Choroid plexus epithelial cell (primary cell): ENCODE results near the gene PRRX2.
A peak's percentile ranks its signal among the peaks of the same experiment; 100 is the strongest.

Source experiments
- DNase-seq: peaks from one replicate; pipeline ENCODE4 v3.0.0-alpha.2; 2010; ENCODE audit warnings: low read depth
- H3K4me3 ChIP-seq: 2 replicates; pipeline ENCODE4 v1.5.1; 2011; ENCODE audit warnings: low read depth, mild to moderate bottlenecking, control low read depth, low read length, moderate library complexity
- TF ChIP-seq, protein P1 (sequence below): conservative IDR thresholded peaks from 2 replicates; pipeline ENCODE4 v1.5.1; 2011; ENCODE audit warnings: low read depth, mild to moderate bottlenecking, control low read depth, inconsistent platforms, low read length, moderate library complexity

The PRRX2 gene

DNA sequence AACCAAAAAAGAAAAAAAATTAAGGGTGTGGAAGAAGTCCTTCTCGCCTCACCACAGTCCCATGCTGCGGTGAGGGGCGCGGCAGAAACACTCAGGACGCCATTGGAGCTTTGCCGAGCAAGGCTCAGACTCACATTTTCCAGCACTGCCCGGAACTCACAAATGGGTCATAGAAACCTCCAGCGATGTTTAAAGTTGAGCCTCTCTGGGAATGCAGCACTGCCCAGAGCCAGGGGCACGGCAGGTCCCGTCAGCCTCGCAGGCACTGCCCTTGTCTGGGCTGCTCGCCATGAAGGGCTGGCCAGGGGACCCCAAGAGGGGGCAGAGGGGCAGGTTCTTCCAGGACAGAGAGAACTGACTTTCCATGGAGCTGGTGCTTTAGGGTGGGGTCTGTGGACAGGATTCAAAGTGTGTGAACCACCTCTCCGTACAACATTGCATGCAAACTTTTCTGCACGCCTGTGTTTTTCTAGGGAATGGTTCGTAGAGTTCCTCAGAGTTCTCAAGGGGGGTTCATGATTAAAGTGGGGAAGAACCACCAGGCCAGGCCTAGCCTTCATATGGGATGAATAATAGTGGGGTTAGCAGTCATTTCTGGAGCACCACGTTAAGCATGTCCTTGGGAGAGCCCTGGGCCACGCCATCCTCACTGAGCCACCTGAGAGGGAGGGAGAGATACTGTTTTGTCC, 38.4 kb downstream of the PRRX2 start:
- TF ChIP-seq, protein P1, sequence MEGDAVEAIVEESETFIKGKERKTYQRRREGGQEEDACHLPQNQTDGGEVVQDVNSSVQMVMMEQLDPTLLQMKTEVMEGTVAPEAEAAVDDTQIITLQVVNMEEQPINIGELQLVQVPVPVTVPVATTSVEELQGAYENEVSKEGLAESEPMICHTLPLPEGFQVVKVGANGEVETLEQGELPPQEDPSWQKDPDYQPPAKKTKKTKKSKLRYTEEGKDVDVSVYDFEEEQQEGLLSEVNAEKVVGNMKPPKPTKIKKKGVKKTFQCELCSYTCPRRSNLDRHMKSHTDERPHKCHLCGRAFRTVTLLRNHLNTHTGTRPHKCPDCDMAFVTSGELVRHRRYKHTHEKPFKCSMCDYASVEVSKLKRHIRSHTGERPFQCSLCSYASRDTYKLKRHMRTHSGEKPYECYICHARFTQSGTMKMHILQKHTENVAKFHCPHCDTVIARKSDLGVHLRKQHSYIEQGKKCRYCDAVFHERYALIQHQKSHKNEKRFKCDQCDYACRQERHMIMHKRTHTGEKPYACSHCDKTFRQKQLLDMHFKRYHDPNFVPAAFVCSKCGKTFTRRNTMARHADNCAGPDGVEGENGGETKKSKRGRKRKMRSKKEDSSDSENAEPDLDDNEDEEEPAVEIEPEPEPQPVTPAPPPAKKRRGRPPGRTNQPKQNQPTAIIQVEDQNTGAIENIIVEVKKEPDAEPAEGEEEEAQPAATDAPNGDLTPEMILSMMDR = no peak
- no peak for DNase-seq
- H3K4me3 ChIP-seq = no peak overlapping the region

DNA sequence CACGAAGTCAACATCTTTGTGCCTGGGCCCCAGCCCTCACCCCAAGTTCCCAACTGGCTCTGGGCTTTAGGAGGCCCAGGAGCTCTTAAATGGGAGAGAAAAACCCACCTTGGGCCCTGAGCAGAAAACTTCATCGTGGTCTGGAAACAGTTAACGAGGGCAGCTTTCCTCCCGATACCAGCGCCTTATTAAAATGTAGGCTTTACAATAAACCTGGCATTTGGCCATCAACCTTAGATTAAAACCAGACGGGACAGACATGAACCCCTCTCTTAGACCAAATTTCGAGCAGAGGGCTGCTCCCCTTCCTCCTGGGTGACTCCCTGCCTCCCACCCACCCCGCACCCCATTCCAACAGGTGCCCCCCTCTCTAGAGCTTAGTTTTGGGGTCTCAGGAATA, 39.4 kb downstream of the PRRX2 start:
- TF ChIP-seq, protein P1 = no peak
- no peak for DNase-seq
- no peak overlapping the region for H3K4me3 ChIP-seq

- TF ChIP-seq, protein P1 = no peak
- H3K4me3 ChIP-seq = no peak overlapping the region
- no peak for DNase-seq
These were observed 43.3 kb downstream of the PRRX2 start for GRCh38 chr9:129708793-129709192.

- no peak for DNase-seq
- TF ChIP-seq, protein P1 = no peak
- no peak overlapping the region for H3K4me3 ChIP-seq
These were observed 44.2 kb downstream of the PRRX2 start for GRCh38 chr9:129709438-129710168.

DNA sequence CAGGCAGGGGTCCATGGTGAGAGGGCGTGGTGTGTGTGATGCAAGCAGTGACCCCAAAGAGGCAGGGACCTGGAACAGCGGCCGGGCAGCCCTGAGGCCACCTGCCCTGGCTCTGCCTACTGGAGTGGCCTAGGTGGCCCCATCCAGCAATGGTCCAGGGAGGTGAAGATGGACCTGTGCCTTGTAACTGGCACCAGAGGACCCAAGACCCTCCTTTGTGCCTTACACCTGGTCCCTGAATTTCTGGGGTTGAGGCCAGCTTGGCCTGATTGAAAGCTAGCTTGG, 44.7 kb downstream of the PRRX2 start:
- TF ChIP-seq, protein P1 = no peak
- DNase-seq = no peak
- no peak overlapping the region for H3K4me3 ChIP-seq

GRCh38 chr9:129712634-129713401, 47.4 kb downstream of the PRRX2 start:
- TF ChIP-seq, protein P1 = no peak
- peak; percentile 64 for DNase-seq
- H3K4me3 ChIP-seq = peak overlapping the region; percentile 17
